HepG2 (cell line): ENCODE results near the gene KRT71. TPM values are rescaled to one million over a fixed set of nuclear protein-coding genes. Genes with fewer than 3 reads are reported as not detected.

Source experiments
- ATAC-seq: fragments of 200-7000 bp; cut with Tn5 transposase; 3 replicates; pipeline ENCODE4 v1.9.1; 2020; ENCODE audit warnings: mild to moderate bottlenecking, moderate library complexity
- BruUV-seq: library from RNA; stranded (reverse); fragments of 400-500 nt; replicated peaks from 2 replicates; lab custom pipeline; 2021; lab: Mats Ljungman, UMichigan
- CTCF ChIA-PET: fragments of 300-600 bp; formaldehyde crosslinking; extraction: SDS; loops from one replicate; lab custom pipeline; 2021; ENCODE audit warnings: low total read pairs, inconsistent platforms, low intra/inter-chr PET ratio; lab: Yijun Ruan, JAX
- POLR2A ChIA-PET: fragments of 350-600 bp; sonication (Branson Sonifier 250); formaldehyde crosslinking; loops from one replicate; lab custom pipeline; 2020; ENCODE audit warnings: antibody characterized with exemption, inconsistent platforms; lab: Yijun Ruan, JAX
- DNase-seq: peaks from one replicate; pipeline ENCODE4 v3.0.0-alpha.2; 2015; ENCODE audit warnings: low spot score
- FAIRE-seq: peaks from 3 replicates; lab custom pipeline; 2011; peaks lifted over from hg19 to GRCh38; lab: Jason Lieb, UNC
- H2AFZ ChIP-seq: one replicate; pipeline ENCODE4 v1.6.1; 2011; ENCODE audit warnings: low read length, inconsistent platforms
- H3K27ac ChIP-seq: fragments of 300-600 bp; 3 replicates; pipeline ENCODE4 v1.8.0; 2011; ENCODE audit warnings: mixed run types, mild to moderate bottlenecking, mixed read lengths, low read length, inconsistent platforms; ENCODE audit not compliant: insufficient read depth; ENCODE audit errors: extremely low read length
- H3K27me3 ChIP-seq, 2 experiments: fragments of 200-600 bp in 1 of 2; 2 replicates in 1 of 2; 3 replicates in 1 of 2; pipeline versions ENCODE4 v1.6.0 to v1.8.0; 2011; ENCODE audit warnings: low read length in 2 of 2, mild to moderate bottlenecking in 2 of 2, moderate library complexity in 2 of 2, inconsistent platforms in 1 of 2; ENCODE audit not compliant: insufficient read depth in 2 of 2, control insufficient read depth in 1 of 2
- H3K36me3 ChIP-seq, 2 experiments: fragments of 200-600 bp in 1 of 2; replicated peaks in 1 of 2; 2 replicates in 1 of 2; 3 replicates in 1 of 2; pipeline versions ENCODE4 v1.5.1 to v1.8.0; 2011; ENCODE audit warnings: low read length in 2 of 2, inconsistent platforms in 1 of 2; ENCODE audit not compliant: insufficient read depth in 2 of 2, control insufficient read depth in 1 of 2
- H3K4me1 ChIP-seq: 2 replicates; pipeline ENCODE4 v1.5.1; 2012; ENCODE audit warnings: low read length, inconsistent platforms; ENCODE audit not compliant: insufficient read depth
- H3K4me2 ChIP-seq: 2 replicates; pipeline ENCODE4 v1.6.0; 2011; ENCODE audit warnings: low read depth, low read length, inconsistent platforms
- H3K4me3 ChIP-seq, 3 experiments: fragments of 200-600 bp in 1 of 3; sonication (generic), shearing (Covaris generic) in 1 of 3; replicated peaks in 1 of 3; 2 replicates each; pipeline ENCODE4 v1.5.1; 2011 to 2016; ENCODE audit warnings: low read length in 3 of 3, inconsistent platforms in 2 of 3, low read depth in 2 of 3, mild to moderate bottlenecking in 2 of 3, control low read depth in 1 of 3, mixed read lengths in 1 of 3; ENCODE audit not compliant: insufficient read depth in 1 of 3
- H3K79me2 ChIP-seq: one replicate; pipeline ENCODE4 v1.6.1; 2011; ENCODE audit warnings: low read length, inconsistent platforms; ENCODE audit not compliant: insufficient read depth
- H3K9ac ChIP-seq: 2 replicates; pipeline ENCODE4 v1.6.0; 2011; ENCODE audit warnings: mild to moderate bottlenecking, low read depth, low read length, inconsistent platforms; ENCODE audit not compliant: insufficient read depth
- H3K9me3 ChIP-seq: 2 replicates; pipeline ENCODE4 v1.5.1; 2012; ENCODE audit warnings: mild to moderate bottlenecking, low read length
- H4K20me1 ChIP-seq: 2 replicates; pipeline ENCODE4 v1.6.0; 2011; ENCODE audit warnings: inconsistent platforms, mild to moderate bottlenecking, low read length, moderate library complexity; ENCODE audit not compliant: insufficient read depth
- ELF4 ChIP-seq: sonication (generic); formaldehyde crosslinking; IDR thresholded peaks from 2 replicates; pipeline ENCODE4 v1.5.0; 2020; ENCODE audit warnings: missing genetic modification reagents, mild to moderate bottlenecking, moderate library complexity, borderline replicate concordance
- KAT2B ChIP-seq: fragments of 150-350 bp; IDR thresholded peaks from 2 replicates; pipeline ENCODE4 v1.6.1; 2014; ENCODE audit warnings: low read depth, low read length, borderline replicate concordance
- KDM5A ChIP-seq: fragments of 200-600 bp; sonication (generic); IDR thresholded peaks from 2 replicates; pipeline ENCODE4 v1.7.0; 2018; ENCODE audit warnings: antibody characterized with exemption, mild to moderate bottlenecking, low read length, borderline replicate concordance
- PCBP2 ChIP-seq: fragments of 200-400 bp; formaldehyde crosslinking; optimal IDR thresholded peaks from 2 replicates; pipeline ENCODE3; 2018; ENCODE audit warnings: low read length, low read depth; ENCODE audit not compliant: poor library complexity, severe bottlenecking
- POLR2A ChIP-seq, 2 experiments: IDR thresholded peaks; 2 replicates each; pipeline ENCODE4 v1.6.1; 2011; ENCODE audit warnings: low read depth in 2 of 2, low read length in 2 of 2, mild to moderate bottlenecking in 1 of 2, moderate library complexity in 1 of 2; ENCODE audit not compliant: insufficient read depth in 1 of 2
- REL ChIP-seq: sonication (generic); formaldehyde crosslinking; conservative IDR thresholded peaks from 2 replicates; pipeline ENCODE4 v1.8.0; 2022; ENCODE audit warnings: mild to moderate bottlenecking, missing genetic modification reagents, moderate library complexity
- RFX3 ChIP-seq: IDR thresholded peaks from 2 replicates; pipeline ENCODE4 v1.6.1; 2016; ENCODE audit warnings: missing biosample characterization, missing genetic modification reagents
- THAP7 ChIP-seq: sonication (generic); formaldehyde crosslinking; IDR thresholded peaks from 2 replicates; pipeline ENCODE4 v1.8.1; 2023; ENCODE audit warnings: mild to moderate bottlenecking, missing genetic modification reagents
- ZBTB8A ChIP-seq: sonication (generic); formaldehyde crosslinking; IDR thresholded peaks from 2 replicates; pipeline ENCODE4 v1.4.0; 2020; ENCODE audit warnings: mild to moderate bottlenecking, low read depth, missing genetic modification reagents, borderline replicate concordance
- ZNF138 ChIP-seq: sonication (generic); formaldehyde crosslinking; IDR thresholded peaks from 2 replicates; pipeline ENCODE4 v1.5.0; 2020; ENCODE audit warnings: mild to moderate bottlenecking, low read depth, missing genetic modification reagents
- ZNF558 ChIP-seq: sonication (generic); formaldehyde crosslinking; IDR thresholded peaks from 2 replicates; pipeline ENCODE4 v1.9.0; 2022; ENCODE audit warnings: mild to moderate bottlenecking, missing genetic modification reagents, borderline replicate concordance
- ZNF580 ChIP-seq: IDR thresholded peaks from 2 replicates; pipeline ENCODE4 v1.6.1; 2016; ENCODE audit warnings: low read depth, borderline replicate concordance
- ZNF703 ChIP-seq: sonication (generic); formaldehyde crosslinking; IDR thresholded peaks from 2 replicates; pipeline ENCODE4 v1.5.1; 2020; ENCODE audit warnings: missing genetic modification reagents, mild to moderate bottlenecking, moderate library complexity, borderline replicate concordance
- ZNF724P ChIP-seq: sonication (generic); formaldehyde crosslinking; IDR thresholded peaks from 2 replicates; pipeline ENCODE4 v1.8.0; 2022; ENCODE audit warnings: missing genetic modification reagents, borderline replicate concordance
- ZSCAN12 ChIP-seq: sonication (generic); formaldehyde crosslinking; IDR thresholded peaks from 2 replicates; pipeline ENCODE4 v1.9.0; 2021; ENCODE audit warnings: mild to moderate bottlenecking, missing genetic modification reagents
- WGBS: methylation state at CpG from one replicate; pipeline ENCODE4 v1.1.6; 2017; ENCODE audit warnings: low lambda C conversion rate; 5-methylcytosine and 5-hydroxymethylcytosine counted together
- in situ Hi-C: cut with HindIII; loops from 2 replicates; pipeline ENCODE4 v1.10.0; 2017; ENCODE audit warnings: low pct_unique_long_range_greater_than_20kb; ENCODE audit not compliant: extremely low pct_ligation_motif_present
- intact Hi-C: fragments of 100-400 bp; cut with micrococcal nuclease; formaldehyde crosslinking; loops from one replicate; pipeline ENCODE4 v1.10.0; 2022; ENCODE audit not compliant: unreplicated experiment
- polyA plus RNA-seq, 8 experiments: library from polyadenylated mRNA; depleted of rRNA in 3 of 8; stranded (reverse) in 7 of 8; unstranded in 1 of 8; fragments of >200 nt; fragmentation: Illumina TruSeq in 4 of 8; extraction: Trizol in 4 of 8; gene quantifications; 2 replicates each; pipeline versions ENCODE4 v1.2.1 to v1.2.3, GENCODE V29; 2011 to 2016; ENCODE audit warnings: low read depth in 4 of 8, missing spikeins in 1 of 8, mixed read lengths in 1 of 8; ENCODE audit not compliant: insufficient read depth in 1 of 8
- total RNA-seq, 5 experiments: library from RNA; depleted of rRNA; stranded (reverse); fragments of >200 nt; fragmentation: Illumina TruSeq; extraction: Trizol; gene quantifications; 2 replicates each; pipeline ENCODE4 v1.2.3, GENCODE V29; 2016; ENCODE audit warnings: low read depth in 1 of 5
- TF ChIP-seq, protein P1 (sequence below): sonication (generic); formaldehyde crosslinking; IDR thresholded peaks from 2 replicates; pipeline ENCODE4 v1.4.0; 2020; ENCODE audit warnings: missing genetic modification reagents

The KRT71 gene
- total and polyA plus RNA-seq, 2 of the 13 experiments (the other 11 are each of a cell fraction or from before 2014, with no cell fraction given): not detected

- H3K9me3 ChIP-seq: no peaks in the 10 kb centered on the region
- no peaks in the 10 kb centered on the region for H4K20me1 ChIP-seq
- in situ Hi-C loops: loop anchor here (25.0 kb wide), 1 partner anchor 403 kb away; no protein-coding TSS in a partner anchor
- TF ChIP-seq KDM5A: no peak
- no peak for TF ChIP-seq ZSCAN12 (CRISPR knock-in tag)
- TF ChIP-seq PCBP2: no peak
- TF ChIP-seq KAT2B: no peak
- TF ChIP-seq ZNF138: no peak
- no peak for TF ChIP-seq ZNF724P (CRISPR knock-in tag)
- no peak for TF ChIP-seq ELF4 (CRISPR knock-in tag)
- no peak for TF ChIP-seq ZNF703
- no peak for TF ChIP-seq ZNF580 (CRISPR knock-in tag)
- TF ChIP-seq, all 625 proteins: peak for 0
- ATAC-seq: no peak
- Histone ChIP-seq H3K36me3 (no peaks in the 10 kb centered on the region), H3K4me3 (no peak overlapping the region), H3K9ac (no peak overlapping the region), H3K4me1 (no peaks in the 10 kb centered on the region), H3K27ac (no peak overlapping the region), H3K79me2 (no peaks in the 10 kb centered on the region), H3K27me3 (peaks cover 3 to 6% of the 10 kb centered on the region in 2 experiments; a peak in 2 of 5 replicates), H3K4me2 (no peak overlapping the region), H2AFZ (no peak overlapping the region)
- CTCF ChIA-PET: no interaction called here
- no TSS peak for BruUV-seq
- WGBS: no CpG with 5 or more reads among the region's 7 CpGs
- intact Hi-C loops: no loop called here
- FAIRE-seq: no peak
- POLR2A ChIA-PET: no interaction called here
- no peak for DNase-seq
Observed at GRCh38 chr12:52540531-52540930, 12.4 kb downstream of the KRT71 start.

- H3K27ac ChIP-seq: no peak overlapping the region
- no peaks in the 10 kb centered on the region for H3K4me1 ChIP-seq
- 0% methylated on average over 1 of the region's 3 CpGs for WGBS
- TF ChIP-seq, protein P1, sequence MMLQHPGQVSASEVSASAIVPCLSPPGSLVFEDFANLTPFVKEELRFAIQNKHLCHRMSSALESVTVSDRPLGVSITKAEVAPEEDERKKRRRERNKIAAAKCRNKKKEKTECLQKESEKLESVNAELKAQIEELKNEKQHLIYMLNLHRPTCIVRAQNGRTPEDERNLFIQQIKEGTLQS (CRISPR knock-in tag): no peak
- TF ChIP-seq THAP7 (CRISPR knock-in tag): no peak
- TF ChIP-seq ZBTB8A (CRISPR knock-in tag): no peak
- no peak for TF ChIP-seq POLR2A (IDR thresholded peaks at IDR 0.05; ENCODE audit: insufficient read depth in 1 of 2, low read depth in 2 of 2, low read length in 2 of 2)
- TF ChIP-seq ZNF558 (CRISPR knock-in tag): no peak
- TF ChIP-seq REL: no peak
- no peak for TF ChIP-seq RFX3 (CRISPR knock-in tag)
- no peak overlapping the region for H3K4me2 ChIP-seq
- DNase-seq (no peak), ATAC-seq (no peak), FAIRE-seq (no peak)
- BruUV-seq: no TSS peak
- intact Hi-C loops (no loop called here), in situ Hi-C loops (loop anchor here (25.0 kb wide), 1 partner anchor 402 kb away; no protein-coding TSS in a partner anchor)
- H3K36me3 ChIP-seq: no peaks in the 10 kb centered on the region
- H3K9ac ChIP-seq: no peak overlapping the region
- ChIA-PET POLR2A (no interaction called here), CTCF (no interaction called here)
- H4K20me1 ChIP-seq: no peaks in the 10 kb centered on the region
- H3K27me3 ChIP-seq: peaks cover 3 to 6% of the 10 kb centered on the region in 2 experiments; a peak in 2 of 5 replicates
- H3K9me3 ChIP-seq: no peaks in the 10 kb centered on the region
- H3K79me2 ChIP-seq: no peaks in the 10 kb centered on the region
- no peak overlapping the region for H2AFZ ChIP-seq
- no peak overlapping the region for H3K4me3 ChIP-seq
Observed at GRCh38 chr12:52539821-52540173, 13.1 kb downstream of the KRT71 start.
